Choroid plexus epithelial cell (primary cell): ENCODE measurements around the gene NKPD1.

Source experiments
- DNase-seq: peaks from one replicate; pipeline ENCODE4 v3.0.0-alpha.2; 2010; ENCODE audit warnings: low read depth
- H3K4me3 ChIP-seq: 2 replicates; pipeline ENCODE4 v1.5.1; 2011; ENCODE audit warnings: low read depth, mild to moderate bottlenecking, control low read depth, low read length, moderate library complexity
- TF ChIP-seq, protein P1 (sequence below): conservative IDR thresholded peaks from 2 replicates; pipeline ENCODE4 v1.5.1; 2011; ENCODE audit warnings: low read depth, mild to moderate bottlenecking, control low read depth, inconsistent platforms, low read length, moderate library complexity

Gene NKPD1

GRCh38 chr19:45142726-45143110 lies 18.1 kb downstream of the NKPD1 start:
- H3K4me3 ChIP-seq, result no peak overlapping the region
- TF ChIP-seq, protein P1, sequence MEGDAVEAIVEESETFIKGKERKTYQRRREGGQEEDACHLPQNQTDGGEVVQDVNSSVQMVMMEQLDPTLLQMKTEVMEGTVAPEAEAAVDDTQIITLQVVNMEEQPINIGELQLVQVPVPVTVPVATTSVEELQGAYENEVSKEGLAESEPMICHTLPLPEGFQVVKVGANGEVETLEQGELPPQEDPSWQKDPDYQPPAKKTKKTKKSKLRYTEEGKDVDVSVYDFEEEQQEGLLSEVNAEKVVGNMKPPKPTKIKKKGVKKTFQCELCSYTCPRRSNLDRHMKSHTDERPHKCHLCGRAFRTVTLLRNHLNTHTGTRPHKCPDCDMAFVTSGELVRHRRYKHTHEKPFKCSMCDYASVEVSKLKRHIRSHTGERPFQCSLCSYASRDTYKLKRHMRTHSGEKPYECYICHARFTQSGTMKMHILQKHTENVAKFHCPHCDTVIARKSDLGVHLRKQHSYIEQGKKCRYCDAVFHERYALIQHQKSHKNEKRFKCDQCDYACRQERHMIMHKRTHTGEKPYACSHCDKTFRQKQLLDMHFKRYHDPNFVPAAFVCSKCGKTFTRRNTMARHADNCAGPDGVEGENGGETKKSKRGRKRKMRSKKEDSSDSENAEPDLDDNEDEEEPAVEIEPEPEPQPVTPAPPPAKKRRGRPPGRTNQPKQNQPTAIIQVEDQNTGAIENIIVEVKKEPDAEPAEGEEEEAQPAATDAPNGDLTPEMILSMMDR, result no peak
- no peak for DNase-seq

DNA sequence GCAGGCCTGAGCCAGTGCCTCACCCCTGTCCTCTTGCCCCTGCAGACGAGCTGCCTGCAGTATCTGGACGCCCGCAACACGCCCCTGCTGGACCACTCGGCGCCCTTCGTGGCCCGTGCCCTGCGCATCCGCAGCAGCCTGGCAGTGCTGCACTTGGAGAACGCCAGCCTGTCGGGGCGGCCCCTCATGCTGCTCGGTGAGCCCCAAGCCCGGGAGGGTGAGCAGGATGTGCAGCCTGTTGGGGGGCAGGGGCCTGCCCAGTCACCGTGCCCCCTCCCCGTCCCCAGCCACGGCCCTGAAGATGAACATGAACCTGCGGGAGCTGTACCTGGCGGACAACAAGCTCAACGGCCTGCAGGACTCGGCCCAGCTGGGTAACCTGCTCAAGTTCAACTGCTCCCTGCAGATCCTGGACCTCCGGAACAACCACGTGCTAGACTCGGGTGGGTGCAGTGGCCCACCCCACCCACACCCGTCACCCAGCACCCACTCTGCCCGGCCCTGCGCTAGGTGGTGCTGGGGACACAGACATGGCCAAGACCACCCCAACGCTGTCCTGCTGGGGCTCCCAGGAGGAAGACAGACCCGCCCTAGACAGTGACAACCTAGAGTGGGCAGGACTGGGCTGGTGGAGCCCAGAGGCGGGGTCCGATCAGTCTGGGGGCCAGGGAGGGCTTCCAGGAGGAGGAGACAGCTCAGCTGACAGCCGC lies 18.6 kb downstream of the NKPD1 start:
- no peak for DNase-seq
- no peak overlapping the region for H3K4me3 ChIP-seq

DNA sequence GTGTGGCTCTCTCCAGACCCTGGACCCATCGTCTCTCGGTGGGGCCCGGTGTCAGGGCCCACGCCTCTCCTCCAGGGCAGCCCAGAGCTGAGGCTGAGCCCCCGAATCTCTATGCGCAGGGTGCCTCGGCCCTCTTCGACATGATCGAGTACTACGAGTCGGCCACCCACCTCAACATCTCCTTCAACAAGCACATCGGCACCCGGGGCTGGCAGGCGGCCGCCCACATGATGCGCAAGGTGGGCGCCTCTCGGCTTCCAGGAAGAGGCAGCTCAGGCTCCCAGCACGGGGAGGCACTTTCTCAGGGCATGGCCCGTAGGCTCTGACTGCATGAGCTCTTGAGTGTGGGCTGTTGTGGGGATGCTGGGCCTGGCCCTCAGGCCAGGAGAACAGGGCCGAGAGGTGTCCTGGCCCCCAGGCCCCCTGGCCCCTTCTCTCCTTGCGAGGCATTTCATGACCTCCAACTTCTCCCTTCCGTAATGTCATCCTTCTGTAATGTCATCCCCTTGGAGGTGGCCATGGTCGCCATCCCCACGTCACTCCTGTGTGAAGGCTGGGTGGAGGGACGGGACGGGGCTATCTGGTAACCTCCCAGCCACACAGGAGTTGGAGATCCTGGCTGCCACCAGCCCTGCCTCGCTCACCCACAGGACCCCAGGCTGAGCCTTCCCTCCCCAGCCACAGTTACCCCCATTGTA lies 19.4 kb downstream of the NKPD1 start:
- H3K4me3 ChIP-seq, result no peak overlapping the region
- DNase-seq, result no peak
- TF ChIP-seq, protein P1, result no peak

More for the DNA sequence above, 18.6 kb downstream of the NKPD1 start:
- TF ChIP-seq, protein P1, result no peak

DNA sequence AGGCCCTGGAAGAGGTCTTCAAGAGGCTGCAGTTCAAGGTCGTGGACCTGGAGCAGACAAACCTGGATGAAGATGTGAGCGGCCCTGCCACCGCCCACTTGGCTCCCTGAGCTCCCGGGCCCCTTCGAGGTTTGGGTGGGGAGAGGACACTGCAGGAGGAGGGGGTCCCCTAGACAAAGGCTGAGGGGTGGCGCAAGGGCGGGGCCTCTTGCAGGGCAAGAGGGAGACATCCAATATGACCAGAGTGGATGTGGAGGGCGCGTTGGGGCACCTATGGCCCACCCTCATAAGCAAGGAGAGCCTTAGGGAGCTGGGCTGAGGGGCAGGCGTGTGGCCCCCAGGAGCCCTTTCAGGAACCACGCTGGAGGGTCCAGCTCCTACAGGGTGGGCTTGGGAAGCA lies 20.2 kb downstream of the NKPD1 start:
- no peak overlapping the region for H3K4me3 ChIP-seq
- no peak for DNase-seq
- TF ChIP-seq, protein P1, result no peak

DNA sequence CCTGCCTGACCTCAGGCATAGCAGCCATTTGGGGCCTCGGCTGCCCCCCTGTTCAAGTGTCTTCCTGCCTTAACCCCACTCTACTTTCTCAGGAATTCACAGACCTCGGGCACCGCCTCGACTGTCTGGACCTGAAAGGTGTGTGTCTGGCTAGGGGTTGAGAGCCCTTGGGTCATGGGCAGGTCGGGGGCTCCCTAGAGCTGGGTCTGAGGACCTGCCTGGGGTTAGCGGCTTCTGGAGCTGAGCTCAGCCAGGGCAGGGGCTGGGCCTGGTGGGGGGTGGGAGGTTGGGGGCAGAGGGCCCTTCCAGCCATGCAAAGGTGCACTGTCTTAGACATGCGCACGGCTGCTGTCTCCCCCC lies 20.7 kb downstream of the NKPD1 start:
- no peak for DNase-seq
- TF ChIP-seq, protein P1, result no peak
- H3K4me3 ChIP-seq, result no peak overlapping the region

GRCh38 chr19:45139286-45140143 lies 21.3 kb downstream of the NKPD1 start:
- H3K4me3 ChIP-seq, result no peak overlapping the region
- TF ChIP-seq, protein P1, result no peak
- no peak for DNase-seq
